Heart right ventricle (tissue), 16 donors: ENCODE data around the gene BTK. TPM values are rescaled to one million over a fixed set of nuclear protein-coding genes. Genes with fewer than 3 reads are reported as not detected.

Source experiments
- ATAC-seq, 8 donors: fragments of 200-7000 bp; cut with Tn5 transposase; one replicate each; pipeline ENCODE4 v1.9.1; 2020; ENCODE audit warnings: mild to moderate bottlenecking in 8 of 8, moderate library complexity in 8 of 8, moderate number of reproducible peaks in 1 of 8
- DNase-seq, 2 donors: peaks; one replicate each; pipeline ENCODE4 v3.0.0-alpha.2; 2020
- H3K27ac ChIP-seq, 10 donors: fragments of 200-600 bp; sonication (generic) in 2 of 10; one replicate each; pipeline versions ENCODE4 v1.5.0 to v1.8.0; 2020 to 2022; ENCODE audit warnings: mild to moderate bottlenecking in 3 of 10
- H3K27me3 ChIP-seq, 7 donors: fragments of 200-600 bp; one replicate each; pipeline ENCODE4 v1.8.0; 2021 to 2022; ENCODE audit warnings: mild to moderate bottlenecking in 2 of 7
- H3K36me3 ChIP-seq, 9 donors: fragments of 200-600 bp; sonication (generic) in 1 of 9; one replicate each; pipeline versions ENCODE4 v1.5.0 to v1.8.0; 2020 to 2022; ENCODE audit warnings: mild to moderate bottlenecking in 2 of 9
- H3K4me1 ChIP-seq, 9 donors: fragments of 200-600 bp; sonication (generic) in 1 of 9; one replicate each; pipeline versions ENCODE4 v1.5.0 to v1.8.0; 2020 to 2022; ENCODE audit warnings: mild to moderate bottlenecking in 4 of 9
- H3K4me3 ChIP-seq, 10 donors: fragments of 200-600 bp; sonication (generic) in 2 of 10; one replicate each; pipeline versions ENCODE4 v1.5.0 to v1.8.0; 2020 to 2022; ENCODE audit warnings: mild to moderate bottlenecking in 7 of 10, moderate library complexity in 2 of 10
- H3K9me3 ChIP-seq, 11 donors: fragments of 200-600 bp in 10 of 11; sonication (generic) in 2 of 11; one replicate each; pipeline versions ENCODE4 v1.5.0 to v1.8.0; 2013 to 2022; ENCODE audit warnings: mild to moderate bottlenecking in 2 of 11, control low read depth in 1 of 11, moderate library complexity in 1 of 11
- WGBS, 2 donors: extraction: QIAGEN DNeasy Blood & Tissue Kit; methylation state at CpG; one replicate each; pipeline ENCODE4 v1.1.7; 2013; ENCODE audit warnings: inconsistent platforms in 1 of 2; 5-methylcytosine and 5-hydroxymethylcytosine counted together
- intact Hi-C, 10 donors: fragments of 100-400 bp; cut with DNase I; formaldehyde crosslinking; loops; one replicate each; pipeline versions ENCODE4 v1.11.1 to v1.14.2; 2022
- polyA plus RNA-seq, 2 donors: library from polyadenylated mRNA; stranded (reverse); fragments of 200-250 nt; gene quantifications; one replicate each; pipeline ENCODE4 v1.2.3, GENCODE V29; 2013
- total RNA-seq, 10 donors: library from RNA; stranded (reverse); fragmentation: NEBNext Ultra II Directional in 3 of 10; extraction: Animal tissue kit (Norgen Biotek cat#: 25700) in 3 of 10; gene quantifications; one replicate each; pipeline versions ENCODE4 v1.2.1 to v1.2.4, GENCODE V29; 2021 to 2023
- TF ChIP-seq, protein P1 (sequence below), 9 donors: fragments of 200-600 bp; sonication (generic) in 2 of 9; IDR thresholded peaks; one replicate each; pipeline versions ENCODE4 v1.5.0 to v1.8.0; 2021 to 2022; ENCODE audit warnings: antibody characterized with exemption in 9 of 9, mild to moderate bottlenecking in 5 of 9, moderate library complexity in 1 of 9
- donor health status: Arrhythmogenic right ventricular cardiomyopathy.
- donor health status: ischemic (EF 13 %, LVEDD 7.1; RV severe dilation, severe dysfunction).
- donor health status: healthy with polysubstance abuse.
- donor health status: DM: no; HTN: yes; CAD: no.
- donor health status: DM: no; HTN: no; CAD: no.
- donor health status: ischemic (EF 25% LVEDD 6.9; RV normal size, moderate dysfunction).
- donor health status: ischemic (EF 25% LVEDD 5.7; RV mildly dilated, moderate dysfunction).
- donor health status: healthy.
- donor health status: DM: yes; HTN: yes; CAD: no.
- donor health status: Ischemic cardiomyopathy.
- donor health status: ischemic (EF 35%, LVEDD 5.7; RV mildly dilated, moderate dysfunction).
- donor health status: nonischemic (EF 11% LVEDD 7.7; RV severe dilation, severe dysfunction).
- donor health status: DM: yes; HTN: yes; CAD: no.
- donor health status: PGD.
- donor health status: ischemic (EF 29% LVEDD 5.4; RV normal size, mild dysfunction).
- donor health status: nonischemic (EF 23%, LVEDD 6.1; RV moderate dilation, normal function).

The BTK gene
- total and polyA plus RNA-seq, 12 donors, result 0.47 to 7.0 (median 1.5) TPM

DNA sequence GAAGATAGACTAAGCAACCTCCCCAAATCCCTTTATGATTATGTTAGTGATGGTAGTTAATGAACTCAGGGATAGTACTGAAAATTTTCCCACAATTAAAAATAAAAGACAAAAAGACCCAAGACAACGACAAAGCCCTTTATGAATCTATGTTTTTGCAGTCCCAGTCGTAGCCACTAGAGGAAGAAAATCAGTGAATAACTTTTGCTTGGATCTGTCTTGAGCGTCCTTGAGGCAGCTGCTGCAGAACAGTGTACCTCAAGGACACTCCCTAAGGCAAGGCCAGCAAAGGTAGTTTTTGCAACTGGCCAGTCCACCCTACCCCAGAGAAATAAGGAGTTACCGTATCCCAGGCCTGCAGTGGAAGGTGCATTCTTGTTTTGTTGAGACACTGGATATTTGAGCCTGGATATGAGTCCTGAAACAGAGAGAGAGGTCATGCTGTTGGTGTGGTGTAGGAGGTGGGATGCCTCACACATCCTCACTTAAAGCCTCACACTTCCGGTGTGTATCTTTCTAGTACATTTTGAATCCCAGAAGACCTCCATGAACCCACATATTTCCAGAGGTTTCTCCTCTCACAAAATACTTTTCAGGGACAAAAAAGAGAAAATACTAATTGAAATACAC, 28.7 kb downstream of the BTK start:
- 44 to 45% methylated on average over 5 of the region's 5 CpGs for WGBS, 2 donors
- no peak for DNase-seq
- H3K4me1 ChIP-seq, result no peaks in the 10 kb centered on the region
- peaks cover 0 to 15% (median 0%) of the 10 kb centered on the region in 9 donors for H3K36me3 ChIP-seq
- ATAC-seq, result no peak
- H3K4me3 ChIP-seq, result no peak overlapping the region
- H3K9me3 ChIP-seq, result no peaks in the 10 kb centered on the region
- intact Hi-C loops, result no loop called here
- H3K27me3 ChIP-seq, result peaks cover 0 to 22% (median 0%) of the 10 kb centered on the region in 7 donors
- TF ChIP-seq, protein P1, sequence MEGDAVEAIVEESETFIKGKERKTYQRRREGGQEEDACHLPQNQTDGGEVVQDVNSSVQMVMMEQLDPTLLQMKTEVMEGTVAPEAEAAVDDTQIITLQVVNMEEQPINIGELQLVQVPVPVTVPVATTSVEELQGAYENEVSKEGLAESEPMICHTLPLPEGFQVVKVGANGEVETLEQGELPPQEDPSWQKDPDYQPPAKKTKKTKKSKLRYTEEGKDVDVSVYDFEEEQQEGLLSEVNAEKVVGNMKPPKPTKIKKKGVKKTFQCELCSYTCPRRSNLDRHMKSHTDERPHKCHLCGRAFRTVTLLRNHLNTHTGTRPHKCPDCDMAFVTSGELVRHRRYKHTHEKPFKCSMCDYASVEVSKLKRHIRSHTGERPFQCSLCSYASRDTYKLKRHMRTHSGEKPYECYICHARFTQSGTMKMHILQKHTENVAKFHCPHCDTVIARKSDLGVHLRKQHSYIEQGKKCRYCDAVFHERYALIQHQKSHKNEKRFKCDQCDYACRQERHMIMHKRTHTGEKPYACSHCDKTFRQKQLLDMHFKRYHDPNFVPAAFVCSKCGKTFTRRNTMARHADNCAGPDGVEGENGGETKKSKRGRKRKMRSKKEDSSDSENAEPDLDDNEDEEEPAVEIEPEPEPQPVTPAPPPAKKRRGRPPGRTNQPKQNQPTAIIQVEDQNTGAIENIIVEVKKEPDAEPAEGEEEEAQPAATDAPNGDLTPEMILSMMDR (IDR thresholded peaks at IDR 0.05), result no peak
- H3K27ac ChIP-seq, result no peak overlapping the region

DNA sequence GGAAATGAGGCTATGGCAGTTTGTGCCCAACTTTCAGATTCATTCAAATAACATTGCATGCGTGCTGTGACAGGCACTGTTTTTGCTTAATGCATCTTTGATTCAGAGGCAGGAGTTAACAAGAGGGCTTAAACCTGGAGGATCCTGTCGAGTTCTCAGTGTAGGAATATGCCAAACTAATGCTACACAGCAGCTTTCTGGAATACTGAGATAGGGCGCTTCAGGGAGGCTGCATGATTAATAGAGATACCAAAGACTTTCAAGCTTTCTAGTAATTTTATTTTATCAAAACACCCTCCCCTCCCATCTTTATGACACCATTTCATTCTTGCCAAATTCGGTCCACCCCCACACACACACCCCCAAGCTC, 36.8 kb downstream of the BTK start:
- WGBS, 2 donors, result 32 to 37% methylated on average over 4 of the region's 4 CpGs
- peak overlapping the region in 6 of 10 donors; percentile 73 to 93 (median 88) for H3K27ac ChIP-seq
- DNase-seq, result no peak

DNA sequence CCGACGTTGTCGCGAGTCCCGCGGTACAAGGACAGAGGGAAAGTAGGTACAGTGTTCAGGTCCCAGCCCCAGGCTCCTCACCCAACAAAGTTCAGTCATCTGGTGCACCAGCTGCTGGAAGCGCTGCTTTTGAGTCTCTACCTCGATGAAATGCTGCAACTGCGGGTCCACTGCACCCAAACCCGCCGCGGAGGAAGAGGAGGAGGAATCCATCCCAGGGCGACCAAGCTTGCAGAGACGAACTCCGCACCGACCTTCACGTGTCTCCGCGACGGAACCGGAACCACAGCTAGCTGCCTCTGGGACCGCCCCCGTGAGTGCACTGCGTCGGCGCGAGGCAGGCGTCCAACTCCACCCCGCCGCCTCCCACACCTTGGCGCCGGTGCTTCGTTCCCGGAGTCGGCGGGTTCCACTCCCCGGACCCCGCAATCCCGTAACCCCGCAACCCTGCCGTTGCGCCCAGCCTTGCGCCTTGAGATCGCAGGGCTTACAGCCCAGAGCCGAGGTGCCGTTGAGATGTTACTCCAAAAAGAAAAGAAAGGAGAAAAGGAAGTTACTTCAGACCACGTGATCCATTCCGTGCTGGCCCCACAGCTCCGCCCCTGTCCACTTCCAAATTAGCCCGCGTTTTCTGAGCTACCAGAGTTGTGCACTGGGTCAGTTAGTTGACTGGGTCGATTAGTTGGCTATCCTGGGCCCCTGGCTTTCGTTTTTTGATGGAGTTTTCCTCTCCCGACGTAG, 37.4 kb downstream of the BTK start, which contains the start of gene TIMM8A:
TIMM8A (minus strand) TSS at position 291 of the 741 bp plus-strand sequence; CDS start at position 213, 78 bp downstream.
- Histone ChIP-seq H3K4me3 (peak within 1 kb of the TSS; percentile 44 to 80 (median 69)), H3K9me3 (no peaks in the 10 kb centered on the region), H3K36me3 (peaks cover 0 to 20% (median 0%) of the 10 kb centered on the region in 9 donors), H3K27me3 (no peaks in the 10 kb centered on the region), H3K4me1 (peaks cover 0 to 15% (median 4%) of the 10 kb centered on the region in 9 donors), H3K27ac (peak within 1 kb of the TSS; percentile 5 to 93 (median 87))
- TF ChIP-seq, protein P1 (IDR thresholded peaks at IDR 0.05), result no peak
- intact Hi-C loops, result no loop called here
- WGBS, 2 donors, result 0 to 1% methylated on average over 49 to 55 of the region's 55 CpGs
- peak; percentile 78 for DNase-seq
- ATAC-seq, result peak; percentile 97 to 99 (median 99)

More for the DNA sequence above, 36.8 kb downstream of the BTK start:
- Histone ChIP-seq H3K36me3 (peaks cover 0 to 20% (median 0%) of the 10 kb centered on the region in 9 donors), H3K9me3 (no peaks in the 10 kb centered on the region), H3K4me3 (peak overlapping the region; percentile 44 to 80 (median 69)), H3K4me1 (peaks cover 0 to 15% (median 4%) of the 10 kb centered on the region in 9 donors), H3K27me3 (no peaks in the 10 kb centered on the region)
- TF ChIP-seq, protein P1 (IDR thresholded peaks at IDR 0.05), result no peak
- intact Hi-C loops, result no loop called here
- no peak for ATAC-seq

DNA sequence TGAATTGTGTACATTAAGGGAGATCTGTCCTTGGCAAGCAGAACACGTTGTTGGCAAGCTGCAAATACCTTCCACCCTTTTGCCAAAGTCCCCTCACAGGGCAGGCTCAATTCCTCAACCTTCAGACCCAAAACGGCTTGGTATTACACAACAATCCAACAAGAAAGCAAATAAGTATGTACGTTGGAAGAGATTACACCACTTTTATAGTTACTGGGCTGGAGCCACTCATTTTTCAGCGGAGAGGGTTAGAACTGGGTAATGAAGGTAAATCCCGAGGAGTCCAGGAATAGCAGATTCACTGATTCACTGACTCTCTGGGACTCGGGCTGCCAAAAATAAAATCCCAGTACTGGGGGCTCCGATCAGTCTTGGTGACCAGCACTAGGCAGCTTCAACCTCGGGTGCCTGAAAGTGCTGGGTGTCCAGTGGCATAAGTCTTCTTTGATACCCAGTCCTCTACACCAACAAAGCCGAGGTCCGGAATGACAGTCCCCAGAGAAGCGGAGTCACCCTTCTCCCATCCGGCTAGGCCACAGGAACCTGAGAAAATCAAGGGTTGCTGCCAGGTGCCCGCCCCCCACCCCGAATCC, 38.0 kb downstream of the BTK start:
- Histone ChIP-seq H3K4me1 (peaks cover 0 to 15% (median 4%) of the 10 kb centered on the region in 9 donors), H3K27ac (peak overlapping the region; percentile 5 to 93 (median 87)), H3K9me3 (no peaks in the 10 kb centered on the region), H3K36me3 (peaks cover 0 to 20% (median 0%) of the 10 kb centered on the region in 9 donors), H3K4me3 (peak overlapping the region; percentile 44 to 80 (median 69)), H3K27me3 (no peaks in the 10 kb centered on the region)
- TF ChIP-seq, protein P1 (IDR thresholded peaks at IDR 0.05), result no peak
- ATAC-seq, result peak in 7 of 8 donors; percentile 11 to 54 (median 36)
- intact Hi-C loops, result no loop called here
- 0 to 1% methylated on average over 14 of the region's 14 CpGs for WGBS, 2 donors
- DNase-seq, result peak in 1 of 2 donors; percentile 2
